MM.1S (cell line): Measurements from ENCODE around the gene WDR6.

Experiments
- EZH2 ChIP-seq: fragments of 300-600 bp; sonication (generic); optimal IDR thresholded peaks from 2 replicates; pipeline ENCODE3; 2017; ENCODE audit warnings: low read depth, mild to moderate bottlenecking, antibody characterized with exemption, low read length, mixed read lengths
- TF ChIP-seq, protein P1 (sequence below): fragments of 300-600 bp; sonication (generic); IDR thresholded peaks from 2 replicates; pipeline ENCODE4 v1.5.1; 2016; ENCODE audit warnings: antibody characterized with exemption, low read length, mixed read lengths

DNA sequence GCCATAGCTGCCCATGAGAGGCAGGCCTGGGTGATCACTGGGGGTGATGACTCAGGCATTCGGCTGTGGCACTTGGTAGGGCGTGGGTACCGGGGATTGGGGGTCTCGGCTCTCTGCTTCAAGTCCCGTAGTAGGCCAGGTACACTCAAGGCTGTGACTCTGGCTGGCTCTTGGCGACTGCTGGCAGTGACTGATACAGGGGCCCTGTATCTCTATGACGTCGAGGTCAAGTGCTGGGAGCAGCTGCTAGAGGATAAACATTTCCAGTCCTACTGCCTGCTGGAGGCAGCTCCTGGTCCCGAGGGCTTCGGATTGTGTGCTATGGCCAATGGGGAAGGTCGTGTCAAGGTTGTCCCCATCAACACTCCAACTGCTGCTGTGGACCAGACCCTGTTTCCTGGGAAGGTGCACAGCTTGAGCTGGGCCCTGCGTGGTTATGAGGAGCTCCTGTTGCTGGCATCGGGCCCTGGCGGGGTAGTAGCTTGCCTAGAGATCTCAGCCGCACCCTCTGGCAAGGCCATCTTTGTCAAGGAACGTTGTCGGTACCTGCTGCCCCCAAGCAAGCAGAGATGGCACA, 5.3 kb downstream of the WDR6 start:
- TF ChIP-seq EZH2 = no peak
- TF ChIP-seq, protein P1, sequence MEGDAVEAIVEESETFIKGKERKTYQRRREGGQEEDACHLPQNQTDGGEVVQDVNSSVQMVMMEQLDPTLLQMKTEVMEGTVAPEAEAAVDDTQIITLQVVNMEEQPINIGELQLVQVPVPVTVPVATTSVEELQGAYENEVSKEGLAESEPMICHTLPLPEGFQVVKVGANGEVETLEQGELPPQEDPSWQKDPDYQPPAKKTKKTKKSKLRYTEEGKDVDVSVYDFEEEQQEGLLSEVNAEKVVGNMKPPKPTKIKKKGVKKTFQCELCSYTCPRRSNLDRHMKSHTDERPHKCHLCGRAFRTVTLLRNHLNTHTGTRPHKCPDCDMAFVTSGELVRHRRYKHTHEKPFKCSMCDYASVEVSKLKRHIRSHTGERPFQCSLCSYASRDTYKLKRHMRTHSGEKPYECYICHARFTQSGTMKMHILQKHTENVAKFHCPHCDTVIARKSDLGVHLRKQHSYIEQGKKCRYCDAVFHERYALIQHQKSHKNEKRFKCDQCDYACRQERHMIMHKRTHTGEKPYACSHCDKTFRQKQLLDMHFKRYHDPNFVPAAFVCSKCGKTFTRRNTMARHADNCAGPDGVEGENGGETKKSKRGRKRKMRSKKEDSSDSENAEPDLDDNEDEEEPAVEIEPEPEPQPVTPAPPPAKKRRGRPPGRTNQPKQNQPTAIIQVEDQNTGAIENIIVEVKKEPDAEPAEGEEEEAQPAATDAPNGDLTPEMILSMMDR = no peak
